ENCODE data around the gene ADAMTS6. TPM values are rescaled to one million over a fixed set of nuclear protein-coding genes. Genes with fewer than 3 reads are reported as not detected.

Gene ADAMTS6
- total RNA-seq, 1 donor = 95.9 TPM

DNA sequence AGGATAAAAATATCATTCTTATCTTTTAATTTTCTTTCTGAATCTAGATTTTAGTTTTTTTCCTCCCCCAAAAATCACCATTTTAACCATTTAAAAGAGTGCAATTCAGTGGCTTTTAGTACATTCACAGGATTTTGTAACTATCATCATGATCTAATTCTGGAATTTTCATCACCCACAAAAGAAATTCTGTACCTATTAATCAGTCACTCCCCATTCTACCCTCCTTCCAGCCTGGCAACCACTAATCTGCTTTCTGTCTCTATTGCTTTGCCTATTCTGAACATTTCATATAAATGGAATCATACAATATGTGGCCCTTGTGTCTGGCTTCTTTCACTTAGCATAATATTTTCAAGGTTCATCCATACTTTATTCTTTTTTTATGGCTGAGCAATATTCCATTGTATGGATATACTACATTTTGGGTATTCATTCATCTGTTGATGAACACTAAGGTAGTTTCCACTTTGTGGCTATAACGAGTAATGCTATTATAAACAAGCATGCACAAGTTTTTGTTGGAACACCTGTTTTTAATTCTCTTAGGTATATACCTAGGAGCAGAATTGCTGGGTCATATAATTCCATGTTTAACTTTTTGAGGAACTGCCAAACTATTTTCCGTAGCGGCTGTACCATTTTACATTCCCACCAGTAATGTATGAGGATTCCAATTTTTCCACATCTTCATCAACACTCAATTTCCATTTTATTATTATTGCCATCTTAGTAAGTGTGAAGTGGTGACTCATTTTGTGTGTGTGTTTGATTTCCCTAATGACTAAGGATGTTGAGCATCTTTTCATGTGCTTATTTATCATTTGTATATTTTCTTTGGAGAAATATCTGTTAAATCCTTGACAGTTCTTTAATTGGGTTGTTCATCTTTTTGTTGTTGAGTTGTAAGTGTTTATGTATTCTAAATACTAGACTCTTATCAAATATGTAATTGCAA is 372.7 kb downstream of the ADAMTS6 start:
- no peak for TF ChIP-seq CTCF (IDR thresholded peaks at IDR 0.05; ENCODE audit: insufficient read depth, low read depth, low read length)
- H3K4me3 ChIP-seq (ENCODE audit: low read depth, low read length) = no peak overlapping the region
- no peak for DNase-seq (ENCODE audit: low read depth)

- DNase-seq (ENCODE audit: low read depth) = no peak
- H3K4me3 ChIP-seq (ENCODE audit: low read depth, low read length) = no peak overlapping the region
- TF ChIP-seq CTCF (IDR thresholded peaks at IDR 0.05; ENCODE audit: insufficient read depth, low read depth, low read length) = no peak
Measured at GRCh38 chr5:65105301-65105700, 376.4 kb downstream of the ADAMTS6 start.

DNA sequence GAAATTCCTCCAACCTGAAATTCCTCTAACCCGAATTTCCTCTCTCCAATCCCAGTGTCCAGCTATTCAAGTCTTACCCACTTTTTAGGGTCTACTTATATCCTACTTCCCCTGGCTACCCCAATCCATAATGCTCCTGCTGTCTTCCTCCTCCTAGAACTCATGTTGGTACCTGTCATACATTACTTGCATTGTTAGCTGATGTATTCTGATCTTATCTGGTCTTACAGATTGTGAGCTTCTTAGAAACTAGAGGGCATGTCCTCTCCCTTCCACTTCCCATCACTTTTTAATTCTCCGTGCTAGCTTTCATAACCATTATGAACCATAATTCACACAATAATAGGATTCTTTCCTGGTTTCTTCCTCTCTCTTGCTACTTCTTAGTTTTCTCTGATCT is 376.9 kb downstream of the ADAMTS6 start:
- TF ChIP-seq CTCF (IDR thresholded peaks at IDR 0.05; ENCODE audit: insufficient read depth, low read depth, low read length) = no peak
- H3K4me3 ChIP-seq (ENCODE audit: low read depth, low read length) = no peak overlapping the region
- DNase-seq (ENCODE audit: low read depth) = no peak

- no peak for TF ChIP-seq CTCF (IDR thresholded peaks at IDR 0.05; ENCODE audit: insufficient read depth, low read depth, low read length)
- DNase-seq (ENCODE audit: low read depth) = no peak
- peak overlapping the region; percentile 56 for H3K4me3 ChIP-seq (ENCODE audit: low read depth, low read length)
Measured at GRCh38 chr5:65103756-65104440, 377.8 kb downstream of the ADAMTS6 start.

GRCh38 chr5:65102976-65103711 is 378.6 kb downstream of the ADAMTS6 start:
- peak overlapping the region; percentile 56 for H3K4me3 ChIP-seq (ENCODE audit: low read depth, low read length)
- TF ChIP-seq CTCF (IDR thresholded peaks at IDR 0.05; ENCODE audit: insufficient read depth, low read depth, low read length) = peak; percentile 21
- DNase-seq (ENCODE audit: low read depth) = peak; percentile 55

- DNase-seq (ENCODE audit: low read depth) = peak; percentile 20
- no peak for TF ChIP-seq CTCF (IDR thresholded peaks at IDR 0.05; ENCODE audit: insufficient read depth, low read depth, low read length)
- peak overlapping the region; percentile 56 for H3K4me3 ChIP-seq (ENCODE audit: low read depth, low read length)
Measured at GRCh38 chr5:65102371-65102975, 379.2 kb downstream of the ADAMTS6 start.

All from fibroblast of villous mesenchyme (primary cell).